ENCODE results near the gene PHF21B. TPM values are rescaled to one million over a fixed set of nuclear protein-coding genes. Genes with fewer than 3 reads are reported as not detected.
A peak's percentile ranks its signal among the peaks of the same experiment; 100 is the strongest.

Gene PHF21B
- total RNA-seq, 1 experiment from 2014 or later: 5.9 TPM

DNA sequence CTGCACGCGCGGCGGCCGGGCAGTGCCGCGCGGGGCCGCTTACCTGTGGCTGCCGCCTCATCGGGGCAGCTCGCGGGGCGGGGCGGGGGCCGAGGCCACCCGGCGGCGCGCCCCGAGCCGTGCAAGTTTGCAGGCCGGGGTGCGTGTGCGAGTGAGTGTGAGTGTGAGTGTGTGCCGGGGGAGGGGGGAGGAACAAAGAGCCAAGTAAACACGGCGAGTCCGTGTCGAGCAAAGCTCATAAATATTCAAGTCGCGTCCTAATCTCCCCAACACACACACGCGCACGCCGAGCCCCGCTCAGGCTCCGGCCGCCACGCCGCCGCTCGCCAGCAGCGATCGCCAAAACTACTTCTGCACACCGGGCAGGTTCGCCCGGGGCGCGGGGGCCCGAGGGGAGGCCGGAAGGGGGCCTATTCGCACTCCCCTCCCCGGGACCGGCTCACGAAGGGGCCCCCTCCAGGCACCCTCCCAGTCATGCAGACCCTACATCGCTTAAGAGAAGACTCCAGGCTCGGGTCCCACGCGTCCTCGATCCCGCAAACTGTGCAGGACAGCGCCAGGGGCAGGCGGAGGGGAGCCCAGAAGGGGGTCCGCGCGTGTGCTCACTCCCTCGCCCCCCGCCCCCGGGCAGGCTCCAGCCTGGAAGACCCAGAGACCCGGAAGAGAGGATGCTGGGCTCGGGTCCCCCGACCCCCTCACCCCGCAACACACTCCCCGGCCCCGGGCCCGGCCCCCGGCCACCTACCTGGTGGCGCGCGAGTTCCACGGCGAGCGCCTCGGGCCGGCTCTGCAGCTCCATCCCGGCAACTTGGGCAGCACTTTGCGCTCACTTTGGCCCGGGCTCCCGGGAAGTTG, 827 bp downstream of the PHF21B start:
- H3K27me3 ChIP-seq (ENCODE audit: low read length): no peaks in the 10 kb centered on the region
- peak overlapping the region; percentile 70 for H3K4me2 ChIP-seq (ENCODE audit: low read depth, low read length, poor library complexity, severe bottlenecking)
- no peaks in the 10 kb centered on the region for H3K9me2 ChIP-seq (replicated peaks; ENCODE audit: insufficient read depth, low read length)
- no peaks in the 10 kb centered on the region for H3K36me3 ChIP-seq (ENCODE audit: insufficient read depth, low read length)
- H3K9ac ChIP-seq (ENCODE audit: low read length): peak overlapping the region; percentile 86
- no peaks in the 10 kb centered on the region for H3K9me3 ChIP-seq (ENCODE audit: low read length)
- peaks cover 10% of the 10 kb centered on the region for H3K4me1 ChIP-seq (ENCODE audit: low read length)
- peak; percentile 54 for DNase-seq
- H3K27ac ChIP-seq (ENCODE audit: low read length): no peak overlapping the region
- peak overlapping the region; percentile 79 for H3K4me3 ChIP-seq (ENCODE audit: low read length)
- no peak overlapping the region; the same call in 1 of the 2 replicates for H2AFZ ChIP-seq (ENCODE audit: low read length)
- H4K20me1 ChIP-seq (ENCODE audit: insufficient read depth, low read depth, low read length): no peaks in the 10 kb centered on the region; the same call in 1 of the 2 replicates
- H3K79me2 ChIP-seq (ENCODE audit: low read length): peaks cover 33% of the 10 kb centered on the region

DNA sequence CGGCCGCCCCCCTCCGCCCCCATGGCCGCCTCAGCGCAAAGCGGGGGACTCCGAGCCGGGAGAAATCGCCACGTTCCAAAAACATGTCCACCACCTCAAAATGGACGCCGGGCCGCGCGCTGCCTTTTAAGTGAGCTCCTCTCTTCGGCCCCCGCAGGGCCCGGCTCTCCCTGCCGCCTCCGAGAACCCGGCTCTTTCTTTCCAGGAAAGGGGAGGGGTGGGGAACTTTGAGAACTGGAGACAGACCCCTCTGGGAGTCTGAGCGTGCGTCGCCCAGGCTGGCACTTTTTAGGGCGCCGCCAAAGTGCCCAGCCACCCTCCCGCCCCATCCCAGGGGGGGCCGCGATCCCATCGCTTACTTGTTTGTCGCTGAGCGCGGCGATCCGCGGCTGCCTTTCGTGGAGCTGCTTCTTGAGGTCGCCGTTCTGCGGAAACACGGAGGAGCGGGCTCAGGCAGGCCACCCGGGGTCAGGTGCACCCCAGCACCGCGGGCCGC, 1.6 kb downstream of the PHF21B start:
- H3K4me2 ChIP-seq (ENCODE audit: low read depth, low read length, poor library complexity, severe bottlenecking): peak overlapping the region; percentile 50
- H4K20me1 ChIP-seq (ENCODE audit: insufficient read depth, low read depth, low read length): no peaks in the 10 kb centered on the region; the same call in 1 of the 2 replicates
- H2AFZ ChIP-seq (ENCODE audit: low read length): no peak overlapping the region
- peak overlapping the region; percentile 79; the same call in 1 of the 2 replicates for H3K4me3 ChIP-seq (ENCODE audit: low read length)
- no peaks in the 10 kb centered on the region for H3K36me3 ChIP-seq (ENCODE audit: insufficient read depth, low read length)
- no peaks in the 10 kb centered on the region for H3K27me3 ChIP-seq (ENCODE audit: low read length)
- peaks cover 39% of the 10 kb centered on the region for H3K79me2 ChIP-seq (ENCODE audit: low read length)
- no peaks in the 10 kb centered on the region for H3K9me2 ChIP-seq (replicated peaks; ENCODE audit: insufficient read depth, low read length)
- no peak overlapping the region for H3K27ac ChIP-seq (ENCODE audit: low read length)
- H3K9me3 ChIP-seq (ENCODE audit: low read length): no peaks in the 10 kb centered on the region
- DNase-seq: peak; percentile 40
- peaks cover 10% of the 10 kb centered on the region for H3K4me1 ChIP-seq (ENCODE audit: low read length)
- H3K9ac ChIP-seq (ENCODE audit: low read length): peak overlapping the region; percentile 86

DNA sequence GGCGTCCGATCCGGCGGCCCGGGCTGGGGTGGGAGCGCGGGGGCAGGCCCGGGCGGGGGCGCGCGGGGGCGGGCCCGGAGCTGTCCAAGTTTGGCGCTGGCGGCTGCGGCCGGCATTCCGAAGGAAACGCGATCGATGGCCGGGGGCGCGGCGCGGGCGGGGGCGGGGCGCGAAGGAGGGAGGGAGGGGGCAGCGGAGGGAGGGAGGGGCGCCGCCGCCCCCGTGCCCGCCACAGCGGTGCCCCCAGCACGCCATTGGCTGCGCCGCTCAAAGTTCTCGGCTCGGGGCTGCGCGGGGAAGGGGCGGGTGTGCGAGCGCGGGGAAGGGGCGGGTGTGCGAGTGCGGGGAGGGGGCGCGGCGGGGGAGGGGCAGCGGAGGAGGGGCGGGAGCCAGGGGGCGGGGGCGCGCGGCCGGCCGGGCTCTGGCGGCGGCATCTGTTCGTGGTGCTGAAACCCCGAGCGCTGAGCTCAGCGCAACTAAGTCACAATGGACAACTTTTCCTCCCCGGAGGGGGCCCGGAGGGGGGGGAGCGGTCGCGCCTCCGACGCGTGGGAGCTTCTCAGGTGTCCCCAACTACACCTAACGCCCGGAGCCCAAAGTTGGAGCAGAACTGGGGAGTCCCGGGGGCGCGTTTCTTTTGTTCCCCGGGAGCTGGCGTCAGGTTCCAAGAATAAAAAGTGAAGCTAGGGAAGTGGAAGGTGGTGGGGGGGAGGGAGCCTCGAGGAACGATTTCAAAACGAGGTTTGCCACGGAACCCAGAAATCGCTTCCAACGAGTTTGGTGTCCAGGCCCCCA, 2.2 kb downstream of the PHF21B start:
- Histone ChIP-seq H3K9me3 (ENCODE audit: low read length) (no peaks in the 10 kb centered on the region), H3K4me1 (ENCODE audit: low read length) (peaks cover 10% of the 10 kb centered on the region)

GRCh38 chr22:45006964-45007390, 2.8 kb downstream of the PHF21B start:
- H3K9me2 ChIP-seq (replicated peaks; ENCODE audit: insufficient read depth, low read length): no peaks in the 10 kb centered on the region
- no peak overlapping the region for H3K4me2 ChIP-seq (ENCODE audit: low read depth, low read length, poor library complexity, severe bottlenecking)
- H3K9me3 ChIP-seq (ENCODE audit: low read length): no peaks in the 10 kb centered on the region
- peak; percentile 15 for DNase-seq
- H3K79me2 ChIP-seq (ENCODE audit: low read length): peaks cover 39% of the 10 kb centered on the region
- no peaks in the 10 kb centered on the region for H3K36me3 ChIP-seq (ENCODE audit: insufficient read depth, low read length)
- no peak overlapping the region for H3K27ac ChIP-seq (ENCODE audit: low read length)
- no peak overlapping the region for H3K4me3 ChIP-seq (ENCODE audit: low read length)
- H3K27me3 ChIP-seq (ENCODE audit: low read length): no peaks in the 10 kb centered on the region
- H3K9ac ChIP-seq (ENCODE audit: low read length): no peak overlapping the region
- no peaks in the 10 kb centered on the region; the same call in 1 of the 2 replicates for H4K20me1 ChIP-seq (ENCODE audit: insufficient read depth, low read depth, low read length)
- peaks cover 10% of the 10 kb centered on the region for H3K4me1 ChIP-seq (ENCODE audit: low read length)
- no peak overlapping the region for H2AFZ ChIP-seq (ENCODE audit: low read length)

More for the DNA sequence above, 2.2 kb downstream of the PHF21B start:
- no peaks in the 10 kb centered on the region for H3K27me3 ChIP-seq (ENCODE audit: low read length)
- H4K20me1 ChIP-seq (ENCODE audit: insufficient read depth, low read depth, low read length): no peaks in the 10 kb centered on the region; the same call in 1 of the 2 replicates
- H3K79me2 ChIP-seq (ENCODE audit: low read length): peaks cover 39% of the 10 kb centered on the region
- H3K9me2 ChIP-seq (replicated peaks; ENCODE audit: insufficient read depth, low read length): no peaks in the 10 kb centered on the region
- H2AFZ ChIP-seq (ENCODE audit: low read length): no peak overlapping the region
- peak overlapping the region; percentile 79; the same call in 1 of the 2 replicates for H3K4me3 ChIP-seq (ENCODE audit: low read length)
- no peaks in the 10 kb centered on the region for H3K36me3 ChIP-seq (ENCODE audit: insufficient read depth, low read length)
- peak; percentile 27 for DNase-seq
- H3K9ac ChIP-seq (ENCODE audit: low read length): no peak overlapping the region
- peak overlapping the region; percentile 50 for H3K4me2 ChIP-seq (ENCODE audit: low read depth, low read length, poor library complexity, severe bottlenecking)
- H3K27ac ChIP-seq (ENCODE audit: low read length): no peak overlapping the region

DNA sequence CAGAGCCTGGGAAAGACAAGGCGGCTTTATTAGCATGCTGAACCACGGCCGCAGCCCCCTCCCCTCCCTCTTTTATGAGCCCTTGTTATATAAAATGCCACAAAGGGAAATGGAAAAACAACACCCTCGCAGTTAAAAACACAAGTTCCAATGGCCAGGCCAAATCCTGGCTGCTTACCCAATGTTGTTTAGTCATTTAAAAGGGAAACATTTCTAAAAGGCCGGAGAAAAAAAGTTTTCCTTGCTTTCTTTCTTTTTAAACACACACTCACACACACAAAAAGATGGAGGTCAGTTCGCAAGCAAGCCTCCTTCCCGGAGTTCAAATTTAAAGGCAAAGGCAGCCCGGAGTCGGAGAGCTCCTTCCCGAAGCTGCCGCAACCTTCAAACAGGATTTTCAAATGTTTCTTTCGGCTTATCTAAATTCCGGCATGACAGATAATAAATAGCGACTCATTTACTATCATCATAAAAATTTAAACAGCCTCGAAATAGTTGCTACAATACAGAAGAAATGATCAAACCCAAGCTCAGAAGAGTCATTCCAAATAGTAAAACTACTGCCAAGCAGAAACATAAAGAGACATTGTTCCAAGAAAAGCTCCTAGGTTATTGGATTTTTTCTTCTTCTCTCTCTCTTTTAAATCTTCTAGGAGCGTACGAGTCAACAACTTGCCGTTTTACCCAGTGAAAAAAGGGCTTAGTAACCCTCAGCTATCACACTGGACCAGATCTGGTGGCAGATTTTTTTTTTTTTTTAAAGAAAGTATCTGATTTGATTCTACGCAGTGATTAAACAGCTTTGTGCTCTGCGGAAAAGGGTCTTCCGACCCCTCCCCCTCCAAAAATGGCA, 3.5 kb downstream of the PHF21B start:
- Histone ChIP-seq H3K9ac (ENCODE audit: low read length) (no peak overlapping the region), H2AFZ (ENCODE audit: low read length) (no peak overlapping the region), H3K79me2 (ENCODE audit: low read length) (peaks cover 43% of the 10 kb centered on the region), H3K36me3 (ENCODE audit: insufficient read depth, low read length) (no peaks in the 10 kb centered on the region), H3K4me3 (ENCODE audit: low read length) (no peak overlapping the region), H3K27ac (ENCODE audit: low read length) (no peak overlapping the region), H4K20me1 (ENCODE audit: insufficient read depth, low read depth, low read length) (peaks cover under 1% of the 10 kb centered on the region; the same call in 1 of the 2 replicates), H3K4me1 (ENCODE audit: low read length) (peaks cover 10% of the 10 kb centered on the region), H3K9me3 (ENCODE audit: low read length) (no peaks in the 10 kb centered on the region), H3K9me2 (replicated peaks; ENCODE audit: insufficient read depth, low read length) (no peaks in the 10 kb centered on the region), H3K4me2 (ENCODE audit: low read depth, low read length, poor library complexity, severe bottlenecking) (no peak overlapping the region), H3K27me3 (ENCODE audit: low read length) (no peaks in the 10 kb centered on the region)
- peak; percentile 26 for DNase-seq

GRCh38 chr22:45001653-45002052, 8.2 kb downstream of the PHF21B start:
- no peak overlapping the region for H3K27ac ChIP-seq (ENCODE audit: low read length)
- peaks cover 10% of the 10 kb centered on the region; the same call in 1 of the 2 replicates for H4K20me1 ChIP-seq (ENCODE audit: insufficient read depth, low read depth, low read length)
- H3K4me1 ChIP-seq (ENCODE audit: low read length): no peaks in the 10 kb centered on the region
- peaks cover 60% of the 10 kb centered on the region for H3K79me2 ChIP-seq (ENCODE audit: low read length)
- H3K9me3 ChIP-seq (ENCODE audit: low read length): no peaks in the 10 kb centered on the region
- DNase-seq: no peak
- H2AFZ ChIP-seq (ENCODE audit: low read length): no peak overlapping the region
- no peaks in the 10 kb centered on the region for H3K36me3 ChIP-seq (ENCODE audit: insufficient read depth, low read length)
- no peak overlapping the region for H3K9ac ChIP-seq (ENCODE audit: low read length)
- H3K9me2 ChIP-seq (replicated peaks; ENCODE audit: insufficient read depth, low read length): no peaks in the 10 kb centered on the region
- no peaks in the 10 kb centered on the region for H3K27me3 ChIP-seq (ENCODE audit: low read length)
- H3K4me2 ChIP-seq (ENCODE audit: low read depth, low read length, poor library complexity, severe bottlenecking): no peak overlapping the region
- no peak overlapping the region for H3K4me3 ChIP-seq (ENCODE audit: low read length)

- H3K27me3 ChIP-seq (ENCODE audit: low read length): no peaks in the 10 kb centered on the region
- no peak overlapping the region for H3K9ac ChIP-seq (ENCODE audit: low read length)
- H2AFZ ChIP-seq (ENCODE audit: low read length): no peak overlapping the region
- H4K20me1 ChIP-seq (ENCODE audit: insufficient read depth, low read depth, low read length): 0 out of 2 replicates have a peak, but pooled peaks cover 10% of the 10 kb centered on the region
- no peaks in the 10 kb centered on the region for H3K9me2 ChIP-seq (replicated peaks; ENCODE audit: insufficient read depth, low read length)
- no peak for DNase-seq
- H3K27ac ChIP-seq (ENCODE audit: low read length): no peak overlapping the region
- peaks cover 61% of the 10 kb centered on the region for H3K79me2 ChIP-seq (ENCODE audit: low read length)
- H3K4me2 ChIP-seq (ENCODE audit: low read depth, low read length, poor library complexity, severe bottlenecking): no peak overlapping the region
- no peaks in the 10 kb centered on the region for H3K9me3 ChIP-seq (ENCODE audit: low read length)
- H3K36me3 ChIP-seq (ENCODE audit: insufficient read depth, low read length): no peaks in the 10 kb centered on the region
- no peak overlapping the region for H3K4me3 ChIP-seq (ENCODE audit: low read length)
- no peaks in the 10 kb centered on the region for H3K4me1 ChIP-seq (ENCODE audit: low read length)
Observed at GRCh38 chr22:45000330-45000729, 9.5 kb downstream of the PHF21B start.
